IPS-15b (cell line): ENCODE measurements around the gene SNX32.

ENCODE experiments used
- H3K27me3 ChIP-seq: one replicate; pipeline ENCODE4 v1.6.1; 2013; ENCODE audit warnings: low read length; ENCODE audit not compliant: control insufficient read depth, insufficient read depth
- H3K36me3 ChIP-seq: one replicate; pipeline ENCODE4 v1.6.1; 2013; ENCODE audit warnings: low read length; ENCODE audit not compliant: control insufficient read depth, insufficient read depth
- H3K4me1 ChIP-seq: one replicate; pipeline ENCODE4 v1.6.1; 2013; ENCODE audit warnings: mild to moderate bottlenecking, low read length; ENCODE audit not compliant: control insufficient read depth, insufficient read depth
- H3K4me3 ChIP-seq: one replicate; pipeline ENCODE4 v1.5.1; 2013; ENCODE audit warnings: low read depth, low read length
- H3K9ac ChIP-seq: one replicate; pipeline ENCODE4 v1.6.1; 2013; ENCODE audit warnings: low read depth, mild to moderate bottlenecking, low read length
- H3K9me3 ChIP-seq: one replicate; pipeline ENCODE4 v1.6.1; 2013; ENCODE audit warnings: mild to moderate bottlenecking, low read length; ENCODE audit not compliant: control insufficient read depth, insufficient read depth

The SNX32 gene

GRCh38 chr11:65803797-65804492 lies 29.8 kb upstream of the SNX32 start:
- no peaks in the 10 kb centered on the region for H3K9me3 ChIP-seq
- H3K27me3 ChIP-seq, result no peaks in the 10 kb centered on the region
- H3K4me3 ChIP-seq, result no peak overlapping the region
- H3K4me1 ChIP-seq, result no peaks in the 10 kb centered on the region
- H3K36me3 ChIP-seq, result no peaks in the 10 kb centered on the region
- no peak overlapping the region for H3K9ac ChIP-seq

- H3K4me3 ChIP-seq, result no peak overlapping the region
- no peaks in the 10 kb centered on the region for H3K4me1 ChIP-seq
- H3K9me3 ChIP-seq, result no peaks in the 10 kb centered on the region
- H3K36me3 ChIP-seq, result no peaks in the 10 kb centered on the region
- no peaks in the 10 kb centered on the region for H3K27me3 ChIP-seq
- no peak overlapping the region for H3K9ac ChIP-seq
Observed at GRCh38 chr11:65806979-65807378, 26.8 kb upstream of the SNX32 start.

- Histone ChIP-seq H3K9me3 (no peaks in the 10 kb centered on the region), H3K9ac (no peak overlapping the region), H3K4me3 (no peak overlapping the region), H3K4me1 (no peaks in the 10 kb centered on the region), H3K36me3 (no peaks in the 10 kb centered on the region), H3K27me3 (no peaks in the 10 kb centered on the region)
Observed at GRCh38 chr11:65808744-65809341, 24.9 kb upstream of the SNX32 start.

- no peaks in the 10 kb centered on the region for H3K4me1 ChIP-seq
- no peaks in the 10 kb centered on the region for H3K36me3 ChIP-seq
- H3K9ac ChIP-seq, result no peak overlapping the region
- H3K27me3 ChIP-seq, result no peaks in the 10 kb centered on the region
- no peak overlapping the region for H3K4me3 ChIP-seq
- H3K9me3 ChIP-seq, result no peaks in the 10 kb centered on the region
Observed at GRCh38 chr11:65809496-65809895, 24.3 kb upstream of the SNX32 start.

GRCh38 chr11:65810046-65810868 lies 23.5 kb upstream of the SNX32 start:
- Histone ChIP-seq H3K36me3 (no peaks in the 10 kb centered on the region), H3K9ac (no peak overlapping the region), H3K9me3 (no peaks in the 10 kb centered on the region), H3K4me1 (no peaks in the 10 kb centered on the region), H3K27me3 (no peaks in the 10 kb centered on the region), H3K4me3 (no peak overlapping the region)

GRCh38 chr11:65811764-65812475 lies 21.8 kb upstream of the SNX32 start:
- H3K9me3 ChIP-seq, result no peaks in the 10 kb centered on the region
- H3K27me3 ChIP-seq, result peaks cover 2% of the 10 kb centered on the region
- no peaks in the 10 kb centered on the region for H3K36me3 ChIP-seq
- H3K4me1 ChIP-seq, result peaks cover 1% of the 10 kb centered on the region
- H3K4me3 ChIP-seq, result no peak overlapping the region
- no peak overlapping the region for H3K9ac ChIP-seq

- Histone ChIP-seq H3K4me3 (no peak overlapping the region), H3K9me3 (no peaks in the 10 kb centered on the region), H3K9ac (no peak overlapping the region), H3K27me3 (peaks cover 8% of the 10 kb centered on the region), H3K36me3 (no peaks in the 10 kb centered on the region), H3K4me1 (peaks cover 2% of the 10 kb centered on the region)
Observed at GRCh38 chr11:65814131-65814985, 19.4 kb upstream of the SNX32 start.

GRCh38 chr11:65814986-65815565 lies 18.7 kb upstream of the SNX32 start:
- H3K27me3 ChIP-seq, result peaks cover 8% of the 10 kb centered on the region
- no peak overlapping the region for H3K4me3 ChIP-seq
- H3K9me3 ChIP-seq, result no peaks in the 10 kb centered on the region
- H3K4me1 ChIP-seq, result peaks cover 2% of the 10 kb centered on the region
- no peak overlapping the region for H3K9ac ChIP-seq
- no peaks in the 10 kb centered on the region for H3K36me3 ChIP-seq

GRCh38 chr11:65816696-65817095 lies 17.1 kb upstream of the SNX32 start:
- Histone ChIP-seq H3K4me3 (no peak overlapping the region), H3K9me3 (no peaks in the 10 kb centered on the region), H3K27me3 (peaks cover 8% of the 10 kb centered on the region), H3K9ac (no peak overlapping the region), H3K4me1 (peaks cover 2% of the 10 kb centered on the region), H3K36me3 (no peaks in the 10 kb centered on the region)

- Histone ChIP-seq H3K36me3 (no peaks in the 10 kb centered on the region), H3K27me3 (peaks cover 8% of the 10 kb centered on the region), H3K9me3 (no peaks in the 10 kb centered on the region), H3K4me3 (peak overlapping the region; percentile 71), H3K9ac (no peak overlapping the region), H3K4me1 (peaks cover 2% of the 10 kb centered on the region)
Observed at GRCh38 chr11:65817312-65817834, 16.4 kb upstream of the SNX32 start.
